ENCODE data around the gene AMFR.

The AMFR gene

DNA sequence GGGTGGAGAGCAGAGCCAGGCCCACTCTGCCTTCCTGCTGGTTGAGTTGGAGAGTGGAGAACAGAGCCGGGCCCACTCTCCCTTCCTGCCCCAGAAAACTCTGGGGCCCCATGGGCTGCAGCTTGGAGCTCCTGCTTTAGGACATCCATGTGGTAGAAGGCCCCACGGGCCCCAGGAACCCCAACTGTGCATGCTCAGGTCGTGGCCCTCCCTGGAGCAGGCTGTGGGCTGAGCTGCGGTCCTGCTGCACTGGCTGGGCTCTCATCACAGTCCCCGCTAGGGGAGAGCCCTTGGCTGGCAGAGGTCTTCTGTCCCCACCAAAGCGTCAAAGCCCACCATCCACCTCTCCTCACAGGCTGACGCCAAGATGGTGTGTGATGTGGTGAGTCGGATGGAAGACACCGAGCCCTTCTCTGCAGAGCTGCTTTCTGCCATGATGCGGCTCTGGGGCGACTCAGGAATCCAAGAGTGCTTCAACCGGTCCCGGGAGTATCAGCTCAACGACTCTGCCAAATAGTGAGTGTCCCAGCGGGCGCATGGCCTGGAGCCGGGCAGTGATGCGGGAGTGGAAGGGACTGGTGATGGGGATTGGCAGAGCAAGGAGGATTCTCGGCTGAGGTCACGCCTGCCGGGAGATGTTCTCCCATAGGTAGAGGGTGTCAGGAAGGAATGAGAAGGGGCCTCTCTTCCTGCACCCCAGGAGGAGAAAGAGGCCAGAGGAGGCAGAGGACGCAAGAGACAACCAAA lies 96.9 kb downstream of the AMFR start:
- Histone ChIP-seq H3K79me2 (ENCODE audit: insufficient read depth, low read length) (no peaks in the 10 kb centered on the region), H2AFZ (ENCODE audit: low read length) (no peak overlapping the region), H3K9me2 (ENCODE audit: low read depth, low read length) (no peaks in the 10 kb centered on the region)

DNA sequence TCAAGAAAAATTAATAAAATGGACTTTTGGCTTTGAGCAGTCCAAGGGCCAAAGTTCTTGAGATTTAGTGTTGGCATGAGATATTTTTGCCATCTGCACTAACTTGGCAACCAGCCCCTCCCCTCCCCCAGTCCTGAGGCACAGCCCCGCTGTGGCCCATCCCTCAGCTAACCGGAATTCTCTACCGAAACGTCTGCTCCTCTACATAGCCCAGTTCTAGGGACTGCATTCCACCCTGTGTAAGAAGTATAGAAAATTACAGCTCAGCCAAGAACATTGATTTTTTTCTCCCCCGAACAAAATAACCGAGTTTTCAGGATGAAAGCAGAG lies 97.5 kb downstream of the AMFR start:
- no peak overlapping the region for H3K4me3 ChIP-seq (ENCODE audit: low read depth, low read length, poor library complexity, severe bottlenecking)
- no peaks in the 10 kb centered on the region for H3K36me3 ChIP-seq (ENCODE audit: insufficient read depth, low read length)
- TF ChIP-seq EZH2 (IDR thresholded peaks at IDR 0.05; ENCODE audit: borderline replicate concordance, low read length): no peak
- TF ChIP-seq, protein P1, sequence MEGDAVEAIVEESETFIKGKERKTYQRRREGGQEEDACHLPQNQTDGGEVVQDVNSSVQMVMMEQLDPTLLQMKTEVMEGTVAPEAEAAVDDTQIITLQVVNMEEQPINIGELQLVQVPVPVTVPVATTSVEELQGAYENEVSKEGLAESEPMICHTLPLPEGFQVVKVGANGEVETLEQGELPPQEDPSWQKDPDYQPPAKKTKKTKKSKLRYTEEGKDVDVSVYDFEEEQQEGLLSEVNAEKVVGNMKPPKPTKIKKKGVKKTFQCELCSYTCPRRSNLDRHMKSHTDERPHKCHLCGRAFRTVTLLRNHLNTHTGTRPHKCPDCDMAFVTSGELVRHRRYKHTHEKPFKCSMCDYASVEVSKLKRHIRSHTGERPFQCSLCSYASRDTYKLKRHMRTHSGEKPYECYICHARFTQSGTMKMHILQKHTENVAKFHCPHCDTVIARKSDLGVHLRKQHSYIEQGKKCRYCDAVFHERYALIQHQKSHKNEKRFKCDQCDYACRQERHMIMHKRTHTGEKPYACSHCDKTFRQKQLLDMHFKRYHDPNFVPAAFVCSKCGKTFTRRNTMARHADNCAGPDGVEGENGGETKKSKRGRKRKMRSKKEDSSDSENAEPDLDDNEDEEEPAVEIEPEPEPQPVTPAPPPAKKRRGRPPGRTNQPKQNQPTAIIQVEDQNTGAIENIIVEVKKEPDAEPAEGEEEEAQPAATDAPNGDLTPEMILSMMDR (IDR thresholded peaks at IDR 0.05; ENCODE audit: low read length): no peak
- no peaks in the 10 kb centered on the region for H3F3A ChIP-seq (ENCODE audit: insufficient read depth, low read length)
- H3K9me2 ChIP-seq (ENCODE audit: low read depth, low read length): no peaks in the 10 kb centered on the region
- H2AFZ ChIP-seq (ENCODE audit: low read length): no peak overlapping the region
- H3K4me1 ChIP-seq (ENCODE audit: insufficient read depth, low read length, severe bottlenecking): peaks cover 5% of the 10 kb centered on the region
- H3K9me3 ChIP-seq (ENCODE audit: low read length): no peaks in the 10 kb centered on the region
- H3K9ac ChIP-seq (ENCODE audit: low read length): no peak overlapping the region
- no peaks in the 10 kb centered on the region for H3K79me2 ChIP-seq (ENCODE audit: insufficient read depth, low read length)
- H3K27ac ChIP-seq (ENCODE audit: low read depth, low read length, poor library complexity, severe bottlenecking): no peak overlapping the region
- H3K27me3 ChIP-seq (ENCODE audit: insufficient read depth, low read length): no peaks in the 10 kb centered on the region
- no peak overlapping the region for H3K4me2 ChIP-seq (ENCODE audit: low read length)
- H4K20me1 ChIP-seq (ENCODE audit: insufficient read depth, low read length): no peaks in the 10 kb centered on the region

More for the DNA sequence above, 96.9 kb downstream of the AMFR start:
- Histone ChIP-seq H3K4me3 (ENCODE audit: low read depth, low read length, poor library complexity, severe bottlenecking) (no peak overlapping the region), H3K9me3 (ENCODE audit: low read length) (no peaks in the 10 kb centered on the region), H3K27ac (ENCODE audit: low read depth, low read length, poor library complexity, severe bottlenecking) (no peak overlapping the region), H3K36me3 (ENCODE audit: insufficient read depth, low read length) (no peaks in the 10 kb centered on the region), H3K27me3 (ENCODE audit: insufficient read depth, low read length) (no peaks in the 10 kb centered on the region), H3K4me2 (ENCODE audit: low read length) (no peak overlapping the region), H3K4me1 (ENCODE audit: insufficient read depth, low read length, severe bottlenecking) (peaks cover 5% of the 10 kb centered on the region), H3F3A (ENCODE audit: insufficient read depth, low read length) (no peaks in the 10 kb centered on the region), H4K20me1 (ENCODE audit: insufficient read depth, low read length) (no peaks in the 10 kb centered on the region), H3K9ac (ENCODE audit: low read length) (no peak overlapping the region)
- TF ChIP-seq, protein P1 (IDR thresholded peaks at IDR 0.05; ENCODE audit: low read length): no peak

DNA sequence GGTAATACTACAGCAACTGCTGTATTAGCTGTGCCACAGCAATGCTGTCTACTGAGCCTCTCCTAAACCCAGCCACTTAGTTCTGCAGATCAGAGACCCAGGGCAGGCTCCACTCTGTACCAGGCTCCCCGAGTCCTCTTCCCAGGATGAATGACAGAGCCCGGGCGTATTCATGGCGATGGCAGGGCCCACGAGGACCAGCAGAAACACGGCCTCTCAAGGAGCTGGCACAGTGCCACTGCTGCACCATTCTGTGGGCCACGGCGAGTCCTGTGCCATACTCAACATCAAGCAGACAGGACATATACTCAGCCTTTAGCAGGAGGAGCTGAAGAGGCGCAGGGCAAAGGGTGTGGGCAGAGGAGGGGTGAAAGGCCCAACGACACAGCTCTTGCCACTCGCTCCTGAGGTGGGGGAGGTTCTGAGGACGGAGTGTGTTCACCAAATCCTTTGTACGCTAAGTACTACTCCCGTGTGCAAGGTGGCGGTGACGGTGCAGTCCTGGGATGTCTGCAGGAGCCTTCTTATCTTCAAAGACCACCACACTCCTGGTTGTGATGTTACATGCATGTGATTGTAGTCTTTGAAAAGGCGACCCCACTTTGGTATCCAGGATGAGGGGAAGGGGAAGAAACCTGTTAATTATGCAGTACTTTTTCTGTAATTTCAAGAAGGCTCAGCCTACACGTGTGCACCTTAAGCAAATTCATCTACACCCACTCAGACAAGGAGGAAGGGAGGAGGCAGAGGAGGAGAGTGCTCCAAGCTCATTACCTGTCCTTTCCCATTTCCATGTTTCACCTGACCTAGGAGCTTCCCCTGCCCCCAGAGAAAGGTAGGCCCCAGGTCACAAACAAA lies 98.0 kb downstream of the AMFR start:
- TF ChIP-seq, protein P1 (IDR thresholded peaks at IDR 0.05; ENCODE audit: low read length): no peak
- no peak for TF ChIP-seq EZH2 (IDR thresholded peaks at IDR 0.05; ENCODE audit: borderline replicate concordance, low read length)
- Histone ChIP-seq H3F3A (ENCODE audit: insufficient read depth, low read length) (no peaks in the 10 kb centered on the region), H3K79me2 (ENCODE audit: insufficient read depth, low read length) (no peaks in the 10 kb centered on the region)

More for the DNA sequence above, 98.0 kb downstream of the AMFR start:
- Histone ChIP-seq H3K4me2 (ENCODE audit: low read length) (no peak overlapping the region), H3K27ac (ENCODE audit: low read depth, low read length, poor library complexity, severe bottlenecking) (no peak overlapping the region), H3K36me3 (ENCODE audit: insufficient read depth, low read length) (no peaks in the 10 kb centered on the region), H3K9me2 (ENCODE audit: low read depth, low read length) (no peaks in the 10 kb centered on the region), H3K9ac (ENCODE audit: low read length) (no peak overlapping the region), H3K4me3 (ENCODE audit: low read depth, low read length, poor library complexity, severe bottlenecking) (no peak overlapping the region), H3K9me3 (ENCODE audit: low read length) (no peaks in the 10 kb centered on the region), H3K4me1 (ENCODE audit: insufficient read depth, low read length, severe bottlenecking) (peaks cover 5% of the 10 kb centered on the region), H3K27me3 (ENCODE audit: insufficient read depth, low read length) (no peaks in the 10 kb centered on the region), H4K20me1 (ENCODE audit: insufficient read depth, low read length) (no peaks in the 10 kb centered on the region), H2AFZ (ENCODE audit: low read length) (no peak overlapping the region)
